Thymus (tissue), 11 donors: ENCODE results near the gene ADGRG1. TPM values are rescaled to one million over a fixed set of nuclear protein-coding genes. Genes with fewer than 3 reads are reported as not detected.

Experiments used
- DNase-seq, 9 donors: peaks; one replicate each; pipeline ENCODE4 v3.0.0-alpha.2; 2013; ENCODE audit warnings: low spot score in 9 of 9, low read depth in 6 of 9, missing footprints in 1 of 9
- H3K27ac ChIP-seq, 2 donors: one replicate each; pipeline ENCODE4 v1.5.1; 2013; ENCODE audit warnings: control low read depth in 1 of 2, low read depth in 1 of 2, low read length in 1 of 2, mild to moderate bottlenecking in 1 of 2, moderate library complexity in 1 of 2
- H3K27me3 ChIP-seq, 2 donors: one replicate each; pipeline ENCODE4 v1.5.1; 2013; ENCODE audit warnings: low read length in 1 of 2; ENCODE audit not compliant: control insufficient read depth in 2 of 2, insufficient read depth in 1 of 2
- H3K36me3 ChIP-seq, 2 donors: one replicate each; pipeline ENCODE4 v1.5.1; 2013; ENCODE audit warnings: low read length in 1 of 2, mild to moderate bottlenecking in 1 of 2, moderate library complexity in 1 of 2; ENCODE audit not compliant: control insufficient read depth in 2 of 2, insufficient read depth in 2 of 2
- H3K4me1 ChIP-seq, 2 donors: one replicate each; pipeline ENCODE4 v1.5.1; 2013; ENCODE audit warnings: low read length in 2 of 2; ENCODE audit not compliant: control insufficient read depth in 2 of 2, insufficient read depth in 2 of 2
- H3K4me3 ChIP-seq, 2 donors: one replicate each; pipeline ENCODE4 v1.5.1; 2013; ENCODE audit warnings: low read length in 2 of 2, control low read depth in 1 of 2, mild to moderate bottlenecking in 1 of 2
- H3K9me3 ChIP-seq, 2 donors: one replicate each; pipeline ENCODE4 v1.5.1; 2013; ENCODE audit warnings: low read length in 1 of 2, mild to moderate bottlenecking in 1 of 2; ENCODE audit not compliant: control insufficient read depth in 2 of 2, insufficient read depth in 1 of 2
- WGBS: extraction: QIAGEN DNeasy Blood & Tissue Kit; methylation state at CpG from one replicate; pipeline ENCODE4 v1.1.7; 2013; 5-methylcytosine and 5-hydroxymethylcytosine counted together
- polyA plus RNA-seq: library from polyadenylated mRNA; stranded (reverse); fragments of 200-250 nt; gene quantifications from one replicate; pipeline ENCODE4 v1.2.3, GENCODE V29; 2013
- total RNA-seq: library from RNA; stranded (reverse); fragments of 120-200 nt; gene quantifications from one replicate; pipeline ENCODE4 v1.2.4, GENCODE V29; 2013
- donor health status: healthy.

Gene ADGRG1
- total and polyA plus RNA-seq, 2 donors, result 5.1 to 15.7 TPM

GRCh38 chr16:57703416-57704010 lies 75.1 kb downstream of the ADGRG1 start:
- Histone ChIP-seq H3K9me3 (no peaks in the 10 kb centered on the region), H3K27me3 (no peaks in the 10 kb centered on the region), H3K27ac (no peak overlapping the region), H3K4me1 (no peaks in the 10 kb centered on the region), H3K36me3 (no peaks in the 10 kb centered on the region), H3K4me3 (no peak overlapping the region)
- DNase-seq, result no peak
- WGBS, result 95% methylated on average over 11 of the region's 11 CpGs

GRCh38 chr16:57704011-57704904 lies 75.8 kb downstream of the ADGRG1 start:
- Histone ChIP-seq H3K4me3 (no peak overlapping the region), H3K27ac (no peak overlapping the region), H3K36me3 (no peaks in the 10 kb centered on the region), H3K4me1 (no peaks in the 10 kb centered on the region), H3K9me3 (no peaks in the 10 kb centered on the region), H3K27me3 (no peaks in the 10 kb centered on the region)
- DNase-seq, result no peak
- 93% methylated on average over 11 of the region's 11 CpGs for WGBS

DNA sequence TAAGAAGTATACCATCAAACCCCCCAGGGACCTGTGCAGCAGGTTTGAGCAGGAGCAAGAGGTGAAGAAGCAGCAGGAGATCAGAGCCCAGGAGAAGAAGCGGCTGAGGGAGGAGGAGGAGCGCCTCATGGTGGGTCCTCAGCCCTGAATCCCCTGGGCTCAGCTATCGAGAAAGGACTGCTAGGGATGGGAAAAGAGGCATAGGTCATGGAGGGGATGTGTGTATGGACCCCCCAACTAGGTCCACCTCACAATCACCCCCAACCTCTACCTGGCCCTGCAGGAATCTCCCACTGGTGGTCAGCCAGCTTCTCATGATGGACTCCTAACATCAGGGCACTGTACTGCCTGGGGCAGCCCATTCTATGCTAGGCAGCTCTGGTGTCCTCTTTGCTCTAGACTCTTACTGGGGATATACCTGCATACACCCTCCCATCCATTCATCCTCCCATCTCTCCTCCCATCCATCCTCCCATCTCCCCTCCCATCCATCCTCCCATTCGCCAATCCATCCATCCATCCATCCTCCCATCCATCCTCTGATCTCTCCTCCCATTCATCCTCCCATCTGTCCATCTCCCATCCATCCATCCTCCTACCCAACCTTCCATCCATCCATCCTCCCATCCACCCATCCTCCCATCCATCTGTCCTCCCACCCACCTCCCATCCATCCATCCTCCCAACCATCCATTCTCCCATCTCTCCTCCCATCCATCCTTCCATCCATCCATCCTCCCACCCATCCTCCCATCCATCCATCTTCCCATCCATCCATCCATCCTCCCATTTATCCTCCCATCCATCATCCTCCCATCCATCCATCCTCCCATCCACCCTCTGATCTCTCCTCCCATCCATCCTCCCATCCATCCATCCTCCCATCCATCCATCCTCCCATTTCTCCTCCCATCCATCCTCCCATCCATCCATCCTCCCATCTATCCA lies 76.7 kb downstream of the ADGRG1 start:
- no peaks in the 10 kb centered on the region for H3K9me3 ChIP-seq
- no peaks in the 10 kb centered on the region for H3K36me3 ChIP-seq
- H3K4me1 ChIP-seq, result no peaks in the 10 kb centered on the region
- no peaks in the 10 kb centered on the region for H3K27me3 ChIP-seq
- WGBS, result 99% methylated on average over 4 of the region's 4 CpGs
- no peak overlapping the region for H3K27ac ChIP-seq
- no peak for DNase-seq
- no peak overlapping the region for H3K4me3 ChIP-seq

DNA sequence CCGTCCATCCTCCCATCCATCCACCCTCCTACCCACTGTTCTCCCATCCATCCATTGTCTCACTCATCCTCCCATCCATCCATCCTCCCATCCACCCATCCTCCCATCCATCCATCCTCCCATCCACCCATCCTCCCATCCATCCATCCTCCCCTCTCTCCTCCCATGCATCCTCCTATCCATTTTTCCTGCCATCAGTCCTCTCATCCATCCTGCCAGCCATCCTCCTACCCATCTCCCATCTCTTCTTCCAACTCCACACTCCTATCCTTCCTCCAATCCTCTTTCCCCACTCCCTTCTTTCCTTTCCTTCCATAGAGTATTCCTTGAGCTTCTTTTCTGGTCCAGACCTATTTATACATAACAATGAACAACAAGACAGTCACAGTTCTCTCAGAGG lies 78.3 kb downstream of the ADGRG1 start:
- H3K4me3 ChIP-seq, result no peak overlapping the region
- WGBS, result 100% methylated on average over 1 of the region's 1 CpG
- H3K27me3 ChIP-seq, result no peaks in the 10 kb centered on the region
- H3K4me1 ChIP-seq, result no peaks in the 10 kb centered on the region
- no peaks in the 10 kb centered on the region for H3K9me3 ChIP-seq
- H3K27ac ChIP-seq, result no peak overlapping the region
- no peak for DNase-seq
- H3K36me3 ChIP-seq, result no peaks in the 10 kb centered on the region

DNA sequence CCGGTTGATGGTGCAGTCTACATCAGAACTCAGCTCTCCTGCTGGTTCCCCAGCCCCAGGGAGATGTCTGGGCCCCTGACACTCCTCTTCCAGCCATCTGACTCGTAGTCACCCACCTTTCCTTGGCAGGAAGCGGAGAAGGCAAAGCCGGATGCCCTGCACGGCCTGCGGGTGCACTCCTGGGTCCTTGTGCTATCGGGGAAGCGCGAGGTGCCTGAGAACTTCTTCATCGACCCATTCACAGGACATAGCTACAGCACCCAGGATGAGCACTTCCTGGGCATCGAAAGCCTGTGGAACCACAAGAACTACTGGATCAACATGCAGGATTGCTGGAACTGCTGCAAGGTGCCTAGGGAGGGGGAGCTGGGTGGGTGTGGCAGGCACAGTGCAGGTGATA lies 78.9 kb downstream of the ADGRG1 start:
- Histone ChIP-seq H3K4me1 (no peaks in the 10 kb centered on the region), H3K9me3 (no peaks in the 10 kb centered on the region), H3K4me3 (no peak overlapping the region), H3K27me3 (no peaks in the 10 kb centered on the region), H3K27ac (no peak overlapping the region), H3K36me3 (no peaks in the 10 kb centered on the region)
- DNase-seq, result no peak
- 91% methylated on average over 11 of the region's 11 CpGs for WGBS

DNA sequence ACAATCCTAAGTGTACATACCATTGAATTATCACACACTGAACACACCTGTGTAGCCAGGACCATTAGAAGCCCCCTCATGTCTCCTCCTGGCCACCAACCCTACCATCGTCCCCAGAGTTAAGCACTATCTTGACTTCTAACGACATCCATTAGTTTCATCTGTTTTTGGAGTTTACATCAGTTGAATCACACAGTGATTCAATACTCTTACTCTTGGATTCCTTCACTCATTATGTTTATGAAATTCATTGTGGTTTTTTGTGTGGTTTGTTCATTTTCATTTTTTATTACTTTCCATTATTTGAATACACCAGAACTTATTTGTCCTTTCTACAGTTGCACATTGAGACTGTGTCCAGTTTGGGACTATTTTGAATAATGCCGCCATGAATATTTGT lies 79.7 kb downstream of the ADGRG1 start:
- no peaks in the 10 kb centered on the region for H3K27me3 ChIP-seq
- H3K4me1 ChIP-seq, result no peaks in the 10 kb centered on the region
- H3K27ac ChIP-seq, result no peak overlapping the region
- no peak for DNase-seq
- WGBS, result 98% methylated on average over 3 of the region's 3 CpGs
- H3K4me3 ChIP-seq, result no peak overlapping the region
- H3K36me3 ChIP-seq, result no peaks in the 10 kb centered on the region
- no peaks in the 10 kb centered on the region for H3K9me3 ChIP-seq

GRCh38 chr16:57709663-57710062 lies 81.2 kb downstream of the ADGRG1 start:
- no peaks in the 10 kb centered on the region for H3K36me3 ChIP-seq
- WGBS, result 97% methylated on average over 3 of the region's 3 CpGs
- DNase-seq, result no peak
- H3K27ac ChIP-seq, result no peak overlapping the region
- no peaks in the 10 kb centered on the region for H3K4me1 ChIP-seq
- H3K27me3 ChIP-seq, result no peaks in the 10 kb centered on the region
- no peaks in the 10 kb centered on the region for H3K9me3 ChIP-seq
- no peak overlapping the region for H3K4me3 ChIP-seq

DNA sequence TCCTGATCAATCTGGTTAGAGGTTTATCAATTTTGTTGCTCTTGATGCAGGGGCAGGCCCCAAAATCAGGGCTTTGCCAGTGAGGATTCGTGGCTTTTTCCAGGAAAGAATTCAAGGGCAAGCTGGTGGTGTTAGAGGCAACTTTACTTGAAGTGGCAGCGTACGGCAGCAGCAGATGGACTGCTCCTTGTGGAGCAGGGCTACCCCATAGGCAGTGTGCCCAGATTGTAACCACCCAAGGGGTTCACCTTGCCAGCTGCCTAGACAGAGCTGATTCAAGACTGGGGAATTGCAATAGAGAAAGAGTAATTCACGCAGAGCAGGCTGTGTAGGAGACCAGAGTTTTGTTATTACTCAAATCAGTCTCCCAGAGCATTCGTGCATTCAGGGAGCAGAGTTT lies 82.9 kb downstream of the ADGRG1 start:
- Histone ChIP-seq H3K36me3 (no peaks in the 10 kb centered on the region), H3K4me1 (no peaks in the 10 kb centered on the region), H3K4me3 (no peak overlapping the region), H3K27ac (no peak overlapping the region), H3K9me3 (no peaks in the 10 kb centered on the region), H3K27me3 (no peaks in the 10 kb centered on the region)
- DNase-seq, result no peak
- WGBS, result 95% methylated on average over 5 of the region's 5 CpGs

DNA sequence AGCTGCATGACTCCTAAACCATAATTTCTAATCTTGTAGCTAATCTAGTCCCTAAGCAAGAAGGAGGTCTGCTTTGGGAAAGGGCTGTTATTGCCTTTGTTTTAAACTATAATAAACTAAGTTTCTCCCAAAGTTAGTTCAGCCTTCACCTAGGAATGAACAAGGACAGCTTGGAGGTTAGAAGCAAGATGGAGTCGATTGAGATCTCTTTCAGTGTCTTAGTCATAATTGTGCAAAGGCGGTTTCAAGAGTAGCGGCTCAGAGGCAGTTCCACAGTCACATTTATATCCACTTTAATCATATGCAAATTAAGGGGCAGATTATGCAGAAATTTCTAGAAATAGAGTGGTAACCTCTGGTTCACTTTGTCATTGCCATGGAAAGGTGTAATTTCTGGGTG lies 83.6 kb downstream of the ADGRG1 start:
- WGBS, result 98% methylated on average over 3 of the region's 3 CpGs
- H3K4me1 ChIP-seq, result no peaks in the 10 kb centered on the region

More for the DNA sequence above, 83.6 kb downstream of the ADGRG1 start:
- DNase-seq, result no peak
- Histone ChIP-seq H3K27me3 (no peaks in the 10 kb centered on the region), H3K27ac (no peak overlapping the region), H3K9me3 (no peaks in the 10 kb centered on the region), H3K4me3 (no peak overlapping the region), H3K36me3 (no peaks in the 10 kb centered on the region)
